ENCODE data around the gene TREH. TPM values are rescaled to one million over a fixed set of nuclear protein-coding genes. Genes with fewer than 3 reads are reported as not detected.
"Not testable (repeated sequence)": the region's sequence is repeated elsewhere in the genome, so short reads cannot be mapped to it uniquely, and the experiment has no call there.

Gene TREH
- total RNA-seq, 4 donors from 2014 or later = not detected

- no peaks in the 10 kb centered on the region for H3K4me1 ChIP-seq
- DNase-seq = peak; percentile 77 to 82
- TF ChIP-seq POLR2A (IDR thresholded peaks at IDR 0.05) (peak in 1 of 2 donors; percentile 28), CTCF (IDR thresholded peaks at IDR 0.05) (peak; percentile 70 to 84 (median 82))
- H3K27me3 ChIP-seq = no peaks in the 10 kb centered on the region
- H3K9me3 ChIP-seq = no peaks in the 10 kb centered on the region
- H3K4me3 ChIP-seq = peak overlapping the region; percentile 21 to 29
- H3K36me3 ChIP-seq = no peaks in the 10 kb centered on the region
- H3K27ac ChIP-seq = peak overlapping the region; percentile 61 to 63
- intact Hi-C loops (cut with DNase I; ENCODE audit: low total_unique reads) = loop anchor here (5.0 kb wide), 1 partner anchor 267 kb away; the partner anchor contains the start of gene UPK2
Observed at GRCh38 chr11:118689852-118690552, 10.6 kb upstream of the TREH start.

GRCh38 chr11:118689503-118689851 is 10.0 kb upstream of the TREH start:
- Histone ChIP-seq H3K9me3 (no peaks in the 10 kb centered on the region), H3K27me3 (no peaks in the 10 kb centered on the region), H3K4me1 (no peaks in the 10 kb centered on the region), H3K4me3 (peak overlapping the region in 1 of 2 donors; percentile 21), H3K36me3 (no peaks in the 10 kb centered on the region), H3K27ac (peak overlapping the region; percentile 61 to 63)
- DNase-seq = peak in 1 of 2 donors; percentile 20
- intact Hi-C loops (cut with DNase I; ENCODE audit: low total_unique reads) = loop anchor here (5.0 kb wide), 1 partner anchor 268 kb away; the partner anchor contains the start of gene UPK2
- no peak for TF ChIP-seq CTCF (IDR thresholded peaks at IDR 0.05)

- Histone ChIP-seq H3K4me1 (no peaks in the 10 kb centered on the region), H3K4me3 (no peak overlapping the region), H3K36me3 (no peaks in the 10 kb centered on the region), H3K9me3 (no peaks in the 10 kb centered on the region), H3K27ac (peak overlapping the region in 1 of 2 donors; percentile 63), H3K27me3 (no peaks in the 10 kb centered on the region)
- no peak for DNase-seq
- TF ChIP-seq POLR2A (IDR thresholded peaks at IDR 0.05) = no peak
- no peak for TF ChIP-seq CTCF (IDR thresholded peaks at IDR 0.05)
- intact Hi-C loops (cut with DNase I; ENCODE audit: low total_unique reads) = loop anchor here (5.0 kb wide), 1 partner anchor 268 kb away; the partner anchor contains the start of gene UPK2
Observed at GRCh38 chr11:118688851-118689502, 9.5 kb upstream of the TREH start.

GRCh38 chr11:118688339-118688738 is 8.9 kb upstream of the TREH start:
- intact Hi-C loops (cut with DNase I; ENCODE audit: low total_unique reads) = loop anchor here (5.0 kb wide), 1 partner anchor 269 kb away; the partner anchor contains the start of gene UPK2
- not testable (repeated sequence) for H3K4me1 ChIP-seq, H3K27me3 ChIP-seq, H3K9me3 ChIP-seq, H3K4me3 ChIP-seq, H3K27ac ChIP-seq, H3K36me3 ChIP-seq, DNase-seq

GRCh38 chr11:118687906-118688305 is 8.5 kb upstream of the TREH start:
- intact Hi-C loops (cut with DNase I; ENCODE audit: low total_unique reads) = loop anchor here (5.0 kb wide), 1 partner anchor 269 kb away; the partner anchor contains the start of gene UPK2
- no peak for DNase-seq
- no peak overlapping the region for H3K4me3 ChIP-seq
- TF ChIP-seq CTCF (IDR thresholded peaks at IDR 0.05) = no peak
- no peak for TF ChIP-seq POLR2A (IDR thresholded peaks at IDR 0.05)
- H3K27me3 ChIP-seq = no peaks in the 10 kb centered on the region
- H3K9me3 ChIP-seq = no peaks in the 10 kb centered on the region
- no peaks in the 10 kb centered on the region for H3K36me3 ChIP-seq
- H3K4me1 ChIP-seq = no peaks in the 10 kb centered on the region
- H3K27ac ChIP-seq = no peak overlapping the region

Measured in uterus (tissue), 4 donors.